Tibial artery (tissue), 4 donors: ENCODE measurements around the gene DPF3.

Experiments used
- DNase-seq, 2 donors: peaks; one replicate each; pipeline ENCODE4 v3.0.0-alpha.2; 2019
- H3K27ac ChIP-seq, 2 donors: fragments of 200-600 bp; sonication (generic) in 1 of 2; 1 replicate in 1 of 2; 2 replicates in 1 of 2; pipeline ENCODE4 v1.5.1; 2018 to 2019; ENCODE audit warnings: mild to moderate bottlenecking in 1 of 2
- H3K27me3 ChIP-seq, 2 donors: fragments of 200-600 bp; sonication (generic) in 1 of 2; one replicate each; pipeline versions ENCODE4 v1.5.1 to v1.6.0; 2016 to 2019
- H3K36me3 ChIP-seq, 3 donors: fragments of 200-600 bp; sonication (generic) in 2 of 3; one replicate each; pipeline ENCODE4 v1.5.1; 2016 to 2019; ENCODE audit warnings: mild to moderate bottlenecking in 2 of 3
- H3K4me1 ChIP-seq, 4 donors: fragments of 200-600 bp; sonication (generic) in 2 of 4; 1 replicate in 3 of 4; 2 replicates in 1 of 4; pipeline ENCODE4 v1.5.1; 2016 to 2019
- H3K4me3 ChIP-seq, 2 donors: fragments of 200-600 bp; sonication (generic) in 1 of 2; 1 replicate in 1 of 2; 2 replicates in 1 of 2; pipeline ENCODE4 v1.5.1; 2018 to 2019; ENCODE audit warnings: mild to moderate bottlenecking in 2 of 2
- H3K9me3 ChIP-seq, 3 donors: fragments of 200-600 bp; sonication (generic) in 1 of 3; one replicate each; pipeline ENCODE4 v1.5.1; 2016 to 2019
- CTCF ChIP-seq, 2 experiments: fragments of 200-600 bp in 1 of 2; fragments of 450-650 bp in 1 of 2; IDR thresholded peaks; one replicate each; pipeline ENCODE4 v1.5.1; 2017 to 2019; ENCODE audit warnings: antibody characterized with exemption in 2 of 2, mild to moderate bottlenecking in 1 of 2, moderate library complexity in 1 of 2
- intact Hi-C: fragments of 100-400 bp; cut with DNase I; formaldehyde crosslinking; loops from one replicate; pipeline ENCODE4 v1.15.0; 2023; ENCODE audit warnings: low total_unique reads

DPF3 gene

DNA sequence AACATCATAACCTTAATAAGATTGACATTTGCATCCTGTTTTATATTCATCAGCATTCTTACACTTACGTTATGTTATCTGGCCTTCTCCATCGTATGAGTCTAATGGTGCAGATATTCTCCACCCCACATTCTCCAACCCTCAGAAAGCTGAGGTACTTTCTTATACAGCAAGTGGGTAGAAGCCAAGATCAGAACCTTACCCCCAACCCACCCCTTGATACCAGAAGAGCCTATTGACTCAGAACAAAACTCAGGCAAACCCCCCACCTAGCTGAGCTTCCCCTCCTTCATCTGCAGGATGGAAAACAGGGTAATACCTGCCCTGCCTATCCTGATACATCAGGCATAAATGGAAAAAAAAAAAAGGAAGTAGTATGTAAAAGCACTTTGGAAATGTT, 77.6 kb downstream of the DPF3 start:
- Histone ChIP-seq H3K4me3 (no peak overlapping the region), H3K27me3 (no peaks in the 10 kb centered on the region), H3K4me1 (peaks cover 0 to 22% (median 15%) of the 10 kb centered on the region in 4 donors), H3K36me3 (no peaks in the 10 kb centered on the region), H3K9me3 (peaks cover 0 to 6% (median 0%) of the 10 kb centered on the region in 3 donors), H3K27ac (no peak overlapping the region)
- no peak for TF ChIP-seq CTCF (IDR thresholded peaks at IDR 0.05)
- DNase-seq = no peak
- intact Hi-C loops = no loop called here

DNA sequence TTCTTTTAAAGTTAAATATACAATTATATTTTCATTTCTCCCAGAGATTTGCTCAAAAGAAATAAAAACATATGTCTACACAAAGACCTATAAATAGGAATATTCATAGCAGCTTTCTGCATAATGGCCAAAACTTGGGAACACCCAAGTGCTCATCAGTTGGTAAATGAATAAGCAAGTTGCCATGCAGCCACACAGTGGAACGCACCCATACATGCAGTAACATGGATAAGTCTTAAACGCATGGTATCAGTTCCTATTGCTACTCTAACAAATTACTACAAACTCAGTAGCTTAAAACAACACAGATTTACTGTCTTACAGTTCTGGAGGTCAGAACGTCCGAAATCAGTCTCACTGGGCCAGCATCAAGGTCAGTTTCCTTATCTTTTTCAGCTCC, 78.5 kb downstream of the DPF3 start:
- Histone ChIP-seq H3K4me3 (no peak overlapping the region), H3K4me1 (peaks cover 0 to 27% (median 15%) of the 10 kb centered on the region in 4 donors), H3K27me3 (no peaks in the 10 kb centered on the region), H3K9me3 (peaks cover 0 to 6% (median 0%) of the 10 kb centered on the region in 3 donors), H3K27ac (no peak overlapping the region), H3K36me3 (no peaks in the 10 kb centered on the region)
- intact Hi-C loops = no loop called here
- TF ChIP-seq CTCF (IDR thresholded peaks at IDR 0.05) = no peak
- no peak for DNase-seq

GRCh38 chr14:72812292-72812851, 81.5 kb downstream of the DPF3 start:
- Histone ChIP-seq H3K27me3 (no peaks in the 10 kb centered on the region), H3K4me1 (peaks cover 0 to 38% (median 15%) of the 10 kb centered on the region in 4 donors), H3K36me3 (no peaks in the 10 kb centered on the region), H3K27ac (peak overlapping the region; percentile 80 to 95), H3K4me3 (peak overlapping the region; percentile 27 to 31), H3K9me3 (no peaks in the 10 kb centered on the region)
- DNase-seq = peak; percentile 50 to 94
- TF ChIP-seq CTCF (IDR thresholded peaks at IDR 0.05) = no peak
- intact Hi-C loops = no loop called here

- no peak for TF ChIP-seq CTCF (IDR thresholded peaks at IDR 0.05)
- Histone ChIP-seq H3K27ac (peak overlapping the region; percentile 80 to 95), H3K4me3 (no peak overlapping the region), H3K4me1 (peaks cover 0 to 38% (median 15%) of the 10 kb centered on the region in 4 donors), H3K9me3 (no peaks in the 10 kb centered on the region), H3K27me3 (no peaks in the 10 kb centered on the region), H3K36me3 (no peaks in the 10 kb centered on the region)
- intact Hi-C loops = loop anchor here (2.0 kb wide), 1 partner anchor 21 kb away; no protein-coding TSS in a partner anchor
- DNase-seq = no peak
Measured at GRCh38 chr14:72810201-72810600, 83.7 kb downstream of the DPF3 start.

DNA sequence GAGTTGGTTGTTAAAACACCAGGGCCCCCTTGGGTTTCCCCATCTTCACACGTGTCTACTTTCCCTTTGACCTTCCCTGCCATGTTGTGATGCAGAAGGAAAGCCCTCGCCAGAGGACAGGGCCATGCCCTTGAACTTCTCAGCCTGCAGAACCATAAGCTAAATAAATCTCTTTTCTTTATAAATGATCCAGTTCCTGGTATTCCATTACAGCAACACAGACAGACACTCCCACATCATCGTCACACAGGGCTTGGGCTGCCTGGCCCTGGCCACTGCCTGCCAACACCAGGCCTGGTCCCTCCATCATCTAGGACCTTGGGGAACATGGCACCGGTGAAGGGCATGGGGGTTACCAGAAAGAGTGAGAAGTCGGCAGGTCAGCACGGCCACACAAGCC, 84.8 kb downstream of the DPF3 start:
- Histone ChIP-seq H3K9me3 (no peaks in the 10 kb centered on the region), H3K27me3 (no peaks in the 10 kb centered on the region), H3K36me3 (no peaks in the 10 kb centered on the region), H3K27ac (peak overlapping the region in 1 of 2 donors; percentile 22), H3K4me3 (no peak overlapping the region), H3K4me1 (peaks cover 0 to 38% (median 15%) of the 10 kb centered on the region in 4 donors)
- TF ChIP-seq CTCF (IDR thresholded peaks at IDR 0.05) = no peak
- intact Hi-C loops = no loop called here
- no peak for DNase-seq
